Urothelium cell line (cell line): ENCODE results near the gene PRKAR1B.

Source experiments
- DNase-seq: peaks from one replicate; pipeline ENCODE4 v3.0.0; 2011; ENCODE audit warnings: low spot score, mixed read lengths
- FAIRE-seq: peaks from 2 replicates; lab custom pipeline; 2011; peaks lifted over from hg19 to GRCh38; lab: Jason Lieb, UNC

The PRKAR1B gene

GRCh38 chr7:528451-528850 is 198.6 kb downstream of the PRKAR1B start:
- FAIRE-seq (peak; percentile 99), DNase-seq (no peak)

- FAIRE-seq (no peak), DNase-seq (no peak)
Measured at GRCh38 chr7:527723-528122, 199.4 kb downstream of the PRKAR1B start.

GRCh38 chr7:526460-527034 is 200.5 kb downstream of the PRKAR1B start:
- FAIRE-seq: no peak
- no peak for DNase-seq

- DNase-seq (no peak), FAIRE-seq (no peak)
Measured at GRCh38 chr7:525740-526139, 201.3 kb downstream of the PRKAR1B start.

GRCh38 chr7:524800-525199 is 202.3 kb downstream of the PRKAR1B start:
- no peak for DNase-seq
- FAIRE-seq: no peak

GRCh38 chr7:523347-524336 is 203.4 kb downstream of the PRKAR1B start:
- DNase-seq: no peak
- FAIRE-seq: peak; percentile 20

- DNase-seq (no peak), FAIRE-seq (no peak)
Measured at GRCh38 chr7:522951-523314, 204.1 kb downstream of the PRKAR1B start.

GRCh38 chr7:522071-522950 is 204.8 kb downstream of the PRKAR1B start:
- peak; percentile 57 for DNase-seq
- peak; percentile 92 for FAIRE-seq

GRCh38 chr7:521221-522070 is 205.6 kb downstream of the PRKAR1B start:
- peak; percentile 59 for FAIRE-seq
- DNase-seq: peak; percentile 73

GRCh38 chr7:520503-521161 is 206.4 kb downstream of the PRKAR1B start:
- DNase-seq (no peak), FAIRE-seq (peak; percentile 77)

GRCh38 chr7:519484-520390 is 207.3 kb downstream of the PRKAR1B start, which contains the start of gene PDGFA:
Gene PDGFA, minus strand, starts transcription at chr7:519846. Its CDS starts 845 bp downstream, at chr7:519001.
- FAIRE-seq (no peak), DNase-seq (peak; percentile 84)

- DNase-seq (peak; percentile 84), FAIRE-seq (peak; percentile 87)
Measured at GRCh38 chr7:518630-519483, 208.2 kb downstream of the PRKAR1B start.

- FAIRE-seq: no peak
- peak; percentile 63 for DNase-seq
Measured at GRCh38 chr7:517774-518629, 209.1 kb downstream of the PRKAR1B start.

- DNase-seq: peak; percentile 59
- no peak for FAIRE-seq
Measured at GRCh38 chr7:516606-517456, 210.2 kb downstream of the PRKAR1B start.

GRCh38 chr7:516216-516605 is 210.9 kb downstream of the PRKAR1B start:
- FAIRE-seq (no peak), DNase-seq (no peak)

GRCh38 chr7:515628-516027 is 211.5 kb downstream of the PRKAR1B start:
- FAIRE-seq (no peak), DNase-seq (no peak)
